GM11168 (cell line): ENCODE results near the gene ATF4.
"Not testable (repeated sequence)": the region's sequence is repeated elsewhere in the genome, so short reads cannot be mapped to it uniquely, and the experiment has no call there.

ENCODE experiments used
- in situ Hi-C: fragments of 300-500 bp; cut with MboI; formaldehyde crosslinking; loops from one replicate; pipeline ENCODE4 v1.12.0; 2022; ENCODE audit warnings: low sequenced_read_pairs; ENCODE audit not compliant: unreplicated experiment

ATF4 gene

DNA sequence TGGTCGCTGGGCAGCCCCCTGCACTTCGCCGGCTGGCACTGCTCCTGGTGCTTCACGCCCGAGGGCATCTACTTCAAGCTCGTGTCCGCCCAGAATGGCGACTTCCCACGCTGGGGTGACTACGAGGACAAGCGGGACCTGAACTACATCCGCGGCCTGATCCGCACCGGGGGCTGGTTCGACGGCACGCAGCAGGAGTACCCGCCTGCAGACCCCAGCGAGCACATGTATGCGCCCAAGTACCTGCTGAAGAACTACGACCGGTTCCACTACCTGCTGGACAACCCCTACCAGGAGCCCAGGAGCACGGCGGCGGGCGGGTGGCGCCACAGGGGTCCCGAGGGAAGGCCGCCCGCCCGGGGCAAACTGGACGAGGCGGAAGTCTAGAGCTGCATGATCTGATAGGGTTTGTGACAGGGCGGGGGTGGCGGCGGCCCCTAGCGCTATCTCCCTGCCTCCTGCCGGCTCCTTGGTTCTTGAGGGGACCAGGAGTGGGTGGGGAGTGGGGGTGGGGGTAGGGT, 31.7 kb upstream of the ATF4 start:
- in situ Hi-C loops = no loop called here

DNA sequence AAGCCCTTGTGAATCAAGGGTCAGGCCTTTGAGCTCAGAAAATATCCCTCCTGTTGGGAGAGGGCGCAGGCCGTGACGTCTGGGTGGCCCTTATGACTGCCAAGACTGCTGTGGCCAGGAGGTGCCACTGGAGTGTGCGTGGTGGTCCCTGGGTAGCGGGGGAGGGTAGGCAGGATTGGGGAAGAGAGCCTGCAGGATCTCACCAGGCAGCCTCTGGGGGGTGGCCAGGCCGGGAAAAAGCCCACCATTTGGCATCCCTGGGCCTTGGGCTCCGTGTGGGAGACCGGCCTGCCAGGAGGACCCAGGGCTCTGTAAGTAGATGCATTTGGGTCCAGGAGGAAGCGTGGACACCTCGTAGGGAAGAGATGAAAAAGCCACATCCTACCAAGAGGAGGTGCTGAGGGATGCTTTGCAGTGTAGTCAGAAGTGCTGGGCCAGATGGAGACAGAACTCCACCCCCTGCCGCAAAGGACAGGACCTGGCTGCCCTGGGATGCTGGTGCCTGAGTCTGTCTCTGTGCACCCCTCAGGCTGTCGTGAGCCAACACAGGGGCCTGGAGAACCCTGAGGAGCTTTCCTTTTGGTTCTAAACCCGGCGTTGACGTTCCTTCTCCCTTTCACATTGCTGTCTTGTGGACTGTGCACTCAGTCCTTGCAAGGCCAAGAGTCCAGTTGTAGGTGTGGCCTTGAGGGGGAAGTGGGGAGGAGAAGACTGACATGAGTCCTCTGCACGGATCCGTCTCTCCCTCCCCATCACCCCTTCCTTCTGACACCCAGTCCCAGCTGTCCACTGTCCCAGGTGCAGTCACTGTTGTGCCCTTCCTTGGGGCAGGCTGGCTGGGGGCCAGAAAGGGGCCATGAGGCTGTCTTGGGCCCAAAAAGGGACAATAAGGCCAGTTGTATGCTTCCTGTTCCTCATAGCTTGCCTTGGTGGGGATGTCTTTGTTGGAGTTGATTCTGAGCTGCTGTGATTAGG, 31.0 kb upstream of the ATF4 start:
- in situ Hi-C loops = no loop called here

DNA sequence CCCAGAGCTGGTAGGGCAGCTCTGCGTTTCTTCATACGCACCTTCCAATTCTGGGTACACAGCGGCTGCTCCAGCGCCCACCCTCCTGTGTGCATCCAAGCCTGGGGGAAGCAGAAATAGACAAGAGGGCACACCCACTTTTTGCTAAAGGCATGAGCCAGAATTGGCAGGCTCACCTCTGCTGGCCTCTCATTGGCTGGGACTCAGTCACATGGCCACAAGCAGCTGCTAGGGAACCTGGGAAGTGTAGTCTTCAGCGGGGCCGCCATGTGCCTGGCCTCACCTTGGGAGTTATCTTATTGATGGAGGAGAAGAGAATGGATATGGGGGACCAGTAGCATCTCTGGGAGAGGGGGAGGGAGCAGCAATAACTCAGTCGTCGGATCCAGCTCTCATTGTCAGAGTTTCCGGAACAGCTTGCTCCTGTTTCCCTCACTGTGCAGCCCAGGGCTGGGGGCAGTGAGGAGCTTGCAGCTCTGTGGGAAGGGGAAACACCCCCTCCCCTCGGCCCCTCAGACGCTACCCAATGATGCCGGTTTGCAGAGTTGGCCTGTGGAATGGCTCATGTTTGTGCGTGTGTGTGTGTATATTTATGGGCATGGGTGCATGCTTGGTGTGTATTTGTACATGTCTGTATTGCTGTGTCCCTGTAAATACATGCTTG, 30.1 kb upstream of the ATF4 start:
- in situ Hi-C loops = no loop called here

DNA sequence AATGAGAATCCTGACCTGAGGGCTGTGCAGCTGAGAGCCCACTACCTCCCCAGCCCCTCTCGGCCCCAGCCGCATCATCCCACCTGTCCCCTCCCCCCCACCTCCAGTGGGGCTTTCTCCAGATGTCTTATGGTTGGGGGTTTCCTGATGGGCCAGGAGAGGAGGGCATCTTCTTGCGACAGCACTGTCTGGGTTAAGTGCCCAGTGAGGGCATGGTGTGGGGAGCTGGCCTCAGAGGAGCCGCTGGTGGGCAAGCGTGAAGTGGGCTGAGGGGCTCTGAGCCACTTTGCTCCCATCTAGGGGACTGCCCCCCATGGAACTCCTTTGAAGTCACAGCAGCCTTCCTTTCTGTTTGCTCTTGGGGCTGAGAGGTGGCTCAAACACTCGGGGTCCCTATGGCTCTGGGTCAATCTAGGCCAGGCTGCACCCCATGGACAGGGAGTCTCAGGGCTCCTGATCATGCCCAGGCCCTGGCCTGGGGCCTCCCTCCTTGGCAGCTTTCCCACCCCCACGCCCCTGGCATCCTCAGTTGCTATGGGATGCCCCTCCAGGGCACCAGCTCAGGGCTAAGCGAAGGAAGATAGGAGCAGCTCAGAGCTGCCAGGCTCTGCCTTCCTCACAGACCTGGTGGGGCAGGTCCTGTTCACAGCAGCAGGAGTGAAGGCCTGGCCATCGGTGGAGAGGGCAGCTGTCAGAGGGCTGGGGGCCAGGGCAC, 29.2 kb upstream of the ATF4 start:
- in situ Hi-C loops = no loop called here

DNA sequence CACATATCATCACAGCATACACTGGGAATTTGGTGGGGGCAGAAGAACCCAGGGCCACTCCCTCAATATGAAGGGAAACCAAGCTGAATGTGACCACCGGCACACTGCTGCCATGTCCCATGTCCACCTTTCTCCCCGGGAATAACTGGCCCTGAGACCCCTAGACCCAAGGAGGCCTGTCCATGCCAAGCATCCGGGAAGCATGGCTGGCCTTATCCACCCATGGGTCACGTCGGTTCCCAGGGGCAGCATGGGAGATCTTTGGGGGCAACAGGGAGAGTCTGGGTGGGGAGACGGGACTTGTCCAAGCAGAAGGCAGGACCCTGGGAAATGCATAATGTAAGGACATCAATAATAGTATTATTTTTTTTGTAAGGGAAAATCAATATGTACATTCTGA, 28.7 kb upstream of the ATF4 start:
- in situ Hi-C loops = no loop called here

DNA sequence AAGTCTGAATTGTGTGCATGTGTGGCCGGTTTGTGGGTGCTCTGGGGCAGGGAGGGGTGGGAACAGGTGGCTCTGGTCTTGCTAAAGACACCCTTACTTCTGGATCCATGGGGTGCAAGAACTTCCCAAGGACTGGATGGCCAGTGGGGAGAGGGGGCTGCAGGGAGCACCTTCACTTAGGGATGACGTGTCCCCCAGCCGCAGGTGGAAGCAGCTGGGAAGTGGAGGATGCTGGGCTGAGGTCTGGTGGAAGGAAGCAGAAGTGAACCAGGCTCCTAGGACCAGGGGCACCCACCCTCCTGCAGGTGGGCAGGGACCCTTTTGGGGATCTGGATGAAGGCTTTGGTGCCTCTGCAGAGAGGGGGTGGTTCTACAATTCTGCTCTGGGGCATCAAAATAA, 28.2 kb upstream of the ATF4 start:
- in situ Hi-C loops = no loop called here

DNA sequence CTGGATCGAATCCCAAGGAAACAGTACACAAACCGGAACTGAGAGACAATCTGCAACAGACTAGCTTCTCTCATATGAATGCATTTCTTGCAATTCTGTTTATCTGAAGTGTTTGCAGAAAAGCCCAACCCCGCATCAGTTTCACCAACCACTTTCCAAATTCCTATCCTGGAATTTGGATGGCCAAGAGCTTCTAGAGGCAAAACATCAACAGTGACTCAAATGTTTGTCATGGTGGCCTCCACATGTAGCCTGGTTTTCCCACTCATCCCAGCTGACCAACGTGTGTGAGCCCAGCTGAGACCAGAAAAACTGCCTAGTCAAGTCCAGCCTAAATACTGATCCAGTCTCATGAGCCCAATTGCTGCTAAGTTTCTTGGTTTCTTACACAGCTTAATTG, 26.6 kb upstream of the ATF4 start:
- in situ Hi-C loops = no loop called here

DNA sequence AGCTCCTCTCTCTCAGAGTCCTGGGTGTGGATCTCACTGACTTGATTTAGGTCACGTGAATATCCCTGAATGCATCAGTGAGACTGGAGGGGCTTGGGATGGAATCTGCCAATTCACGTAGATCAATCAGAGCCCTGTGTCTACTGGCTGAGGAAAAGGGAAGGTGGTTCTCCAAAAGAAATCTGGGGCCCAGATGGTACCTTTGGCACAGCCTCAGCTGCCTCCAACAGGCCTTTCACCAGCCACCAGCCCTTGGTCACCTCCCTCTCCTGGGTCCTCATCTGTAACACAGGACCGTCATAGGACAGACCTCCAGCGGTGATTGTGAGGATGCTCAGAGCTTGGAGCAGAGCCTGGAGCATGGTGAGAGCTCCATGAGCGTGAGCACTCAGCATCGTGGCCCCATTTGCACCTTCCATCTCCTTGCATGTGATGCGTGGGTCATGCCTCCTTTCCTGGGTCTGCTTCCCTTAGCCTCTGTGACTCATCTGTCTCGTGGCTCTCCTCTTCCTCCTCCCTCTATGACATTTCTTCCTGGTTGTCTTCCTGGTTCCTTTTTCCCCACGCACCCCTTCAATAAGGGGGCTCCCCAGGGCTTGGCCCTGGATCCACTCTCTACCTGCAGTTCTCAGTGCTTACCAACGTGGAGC, 25.8 kb upstream of the ATF4 start:
- in situ Hi-C loops = no loop called here

DNA sequence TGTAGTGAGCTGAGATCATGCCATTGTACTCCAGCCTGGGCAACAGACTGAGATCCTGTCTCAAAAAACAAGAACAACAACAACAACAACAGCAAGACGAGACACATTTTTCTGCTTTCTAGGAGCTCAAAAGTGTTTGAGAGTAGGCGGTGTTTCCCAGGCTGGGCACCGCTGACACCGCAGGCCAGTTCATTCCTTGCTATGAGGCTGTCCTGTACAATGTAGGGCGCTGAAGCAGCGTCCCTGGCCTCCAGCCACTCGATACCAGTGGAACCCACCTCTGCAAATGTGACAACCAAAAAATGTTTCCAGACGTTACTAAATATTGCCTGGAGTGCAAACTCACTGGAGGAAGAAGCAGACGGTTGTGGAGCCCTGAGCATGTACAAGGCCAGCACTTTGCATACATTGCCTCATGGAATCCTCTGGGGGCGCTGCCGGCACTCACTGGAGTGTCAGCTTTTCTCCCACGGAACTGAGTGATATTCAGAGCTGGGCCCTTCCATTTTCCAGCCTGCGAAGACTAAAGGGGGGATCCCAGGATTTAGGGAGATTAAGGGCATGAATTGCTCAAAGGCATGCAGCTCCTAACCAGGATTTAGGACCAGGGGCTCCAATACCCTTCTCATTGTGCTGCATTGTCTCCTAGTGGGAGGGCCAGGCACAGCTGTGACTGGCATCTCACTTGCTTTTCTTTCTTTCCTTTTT, 24.1 kb upstream of the ATF4 start:
- in situ Hi-C loops = no loop called here

DNA sequence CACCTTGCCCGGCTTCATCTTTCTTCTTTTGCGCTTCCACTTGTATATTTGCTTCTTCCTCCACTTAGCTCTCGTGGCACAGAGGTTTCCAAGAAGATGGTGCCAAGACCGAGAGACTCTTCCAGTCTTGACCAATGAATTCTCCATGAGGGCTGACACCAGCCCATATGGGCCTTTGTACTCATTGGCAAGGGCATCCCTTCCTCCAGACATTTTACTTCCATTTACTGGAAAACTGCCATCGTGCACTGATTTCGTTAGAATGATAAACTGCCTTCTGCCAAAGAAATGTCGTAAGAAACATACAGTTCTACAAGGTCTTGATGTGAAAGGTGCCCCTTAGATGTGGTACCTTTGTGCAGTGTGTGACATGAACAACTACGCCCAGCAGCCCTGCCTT, 22.9 kb upstream of the ATF4 start:
- in situ Hi-C loops = no loop called here

DNA sequence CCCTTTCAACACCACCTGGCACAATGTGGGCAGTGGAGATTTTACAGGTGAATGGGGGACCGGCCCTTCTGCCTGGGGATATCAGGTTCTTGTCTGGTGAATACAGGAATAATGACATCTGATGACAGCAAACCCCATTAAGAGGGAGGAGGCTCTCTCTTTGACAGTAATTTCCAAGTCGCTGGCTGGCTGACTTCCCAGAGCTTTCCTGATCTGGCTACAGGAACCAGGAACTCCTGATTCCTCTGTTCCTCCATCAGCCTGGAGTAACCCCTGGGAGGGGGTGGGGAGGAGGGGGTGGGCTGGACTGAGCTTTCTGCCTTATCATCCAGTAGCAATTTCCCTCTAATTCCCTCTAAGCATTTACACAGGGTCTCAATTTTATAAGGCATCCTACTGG, 22.0 kb upstream of the ATF4 start:
- in situ Hi-C loops = no loop called here

DNA sequence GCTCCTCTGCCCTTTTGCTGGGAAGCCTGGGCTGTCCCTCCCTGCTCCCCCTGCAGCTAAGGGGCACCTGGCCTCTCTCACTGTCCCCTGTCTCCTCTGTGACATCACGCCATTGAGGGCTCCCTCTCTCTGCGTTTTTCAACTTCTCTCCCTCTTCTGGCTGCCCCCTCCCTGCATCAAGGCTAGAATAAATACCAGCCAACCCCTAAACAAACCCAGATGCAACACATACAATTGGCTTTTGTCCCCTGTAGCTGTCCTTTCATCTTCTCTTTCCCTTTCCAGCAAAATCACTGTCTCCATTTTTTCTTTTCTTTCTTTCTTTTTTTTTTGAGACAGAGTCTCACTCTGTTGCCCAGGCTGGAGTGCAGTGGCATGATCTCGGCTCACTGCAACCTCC, 21.6 kb upstream of the ATF4 start:
- in situ Hi-C loops = no loop called here

DNA sequence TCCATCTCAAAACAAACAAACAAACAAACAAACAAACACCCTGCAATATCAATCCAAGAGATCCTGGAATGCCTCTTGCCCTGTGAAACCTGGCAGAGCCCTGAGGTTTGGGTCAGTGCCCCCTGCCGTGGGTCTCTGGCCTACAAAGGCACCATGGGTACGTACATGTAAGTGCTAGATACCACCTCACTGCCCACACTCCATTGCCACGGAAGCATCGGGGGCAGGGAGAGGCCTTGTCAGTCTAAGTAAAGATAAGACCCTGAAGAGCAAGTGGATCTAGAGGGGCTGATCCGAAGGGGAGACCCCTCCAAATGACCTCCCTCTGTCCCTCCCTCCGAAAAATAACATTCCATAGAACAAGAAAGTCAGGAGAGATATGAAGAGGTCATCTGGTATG, 20.3 kb upstream of the ATF4 start:
- in situ Hi-C loops = no loop called here

DNA sequence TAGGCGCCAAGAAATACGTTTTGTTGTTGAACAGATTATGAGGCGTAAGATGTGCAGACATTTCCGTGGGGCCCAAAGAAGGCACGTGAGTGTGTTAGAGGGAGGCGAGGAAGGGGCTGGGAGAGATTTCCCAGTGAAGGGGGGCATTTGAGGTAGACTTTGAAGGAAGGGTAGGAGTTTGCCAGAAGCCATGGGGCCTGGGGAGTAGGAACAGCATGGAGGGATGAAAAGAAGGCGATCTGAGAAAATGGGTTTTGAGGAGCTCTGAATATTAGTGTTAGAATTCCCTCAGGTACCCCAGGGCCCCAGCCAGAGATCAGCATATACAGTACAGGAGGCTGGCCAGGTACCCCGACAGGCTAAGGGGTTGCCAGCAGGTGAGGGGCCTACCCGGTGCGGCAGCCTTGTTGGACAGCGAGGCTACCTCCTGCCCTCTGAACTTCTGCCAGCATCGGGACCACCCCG, 18.7 kb upstream of the ATF4 start:
- in situ Hi-C loops = no loop called here

DNA sequence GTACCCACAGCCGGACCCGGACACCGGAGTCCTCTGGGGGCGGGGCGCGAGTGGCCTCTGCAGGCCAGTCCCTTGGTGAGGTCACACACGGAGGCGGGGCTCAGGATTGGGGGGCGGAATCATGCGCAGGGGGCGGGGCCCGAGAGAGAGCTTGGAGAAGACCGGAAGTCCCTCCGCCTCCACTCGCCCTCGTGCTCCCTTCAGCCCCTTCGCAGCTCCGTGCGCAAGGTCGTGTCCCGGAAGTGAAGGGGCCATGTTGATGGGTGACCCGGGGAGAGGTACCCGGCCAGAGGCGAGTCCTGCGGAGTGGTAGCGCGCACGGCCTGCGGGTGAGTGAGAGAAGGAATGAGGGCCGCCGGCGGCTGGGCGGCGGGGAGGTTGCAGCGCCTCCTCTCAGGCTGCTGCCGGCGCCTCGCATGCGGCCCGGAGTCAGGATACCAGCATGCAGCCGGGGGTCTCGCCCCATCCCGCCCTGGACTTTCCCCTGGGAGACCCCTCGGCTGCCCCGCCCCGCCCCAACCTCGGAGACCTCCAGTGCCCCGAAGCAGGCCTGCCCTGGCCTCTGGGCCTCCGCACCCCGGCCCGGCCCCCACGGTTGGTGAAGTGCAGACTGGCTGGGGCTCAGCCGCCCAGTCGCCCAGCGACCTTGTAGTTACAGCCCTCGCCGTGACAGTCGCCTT, 18.1 kb upstream of the ATF4 start, which contains the start of gene MIEF1:
TSS of gene MIEF1 (plus strand) at position 182 of the 680 bp plus-strand sequence. CDS start 9,005 bp downstream, outside the sequence.
- in situ Hi-C loops = no loop called here

DNA sequence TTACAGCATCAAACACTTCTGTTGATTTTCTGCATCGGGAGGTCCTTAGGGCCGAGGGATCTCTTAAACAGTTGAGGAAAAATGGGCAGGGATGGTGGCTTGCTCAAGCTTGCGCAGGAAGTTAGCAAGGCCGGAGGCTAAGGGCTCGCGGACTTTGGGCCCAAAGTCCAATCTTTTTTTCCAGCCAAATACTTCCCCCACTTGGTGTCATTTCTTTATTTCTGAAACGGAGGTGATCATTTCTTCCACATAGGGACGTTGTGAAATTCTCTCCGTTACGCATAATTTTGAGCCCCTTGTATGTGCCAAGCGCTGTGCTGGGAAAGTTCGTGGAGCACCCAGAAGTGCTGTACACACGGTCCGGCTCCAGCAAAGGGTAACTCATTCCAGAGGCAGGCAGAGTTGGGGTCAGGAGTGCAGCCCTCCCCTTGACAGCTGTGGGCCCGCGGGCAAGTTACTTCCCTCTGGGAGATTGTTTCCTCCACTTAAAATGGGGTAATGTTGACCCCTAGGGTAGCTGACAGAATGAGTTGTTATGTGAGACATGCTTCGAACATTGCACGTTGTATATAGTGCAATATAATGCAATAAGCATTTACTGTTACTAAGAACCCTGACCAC, 17.5 kb upstream of the ATF4 start:
- in situ Hi-C loops = no loop called here

DNA sequence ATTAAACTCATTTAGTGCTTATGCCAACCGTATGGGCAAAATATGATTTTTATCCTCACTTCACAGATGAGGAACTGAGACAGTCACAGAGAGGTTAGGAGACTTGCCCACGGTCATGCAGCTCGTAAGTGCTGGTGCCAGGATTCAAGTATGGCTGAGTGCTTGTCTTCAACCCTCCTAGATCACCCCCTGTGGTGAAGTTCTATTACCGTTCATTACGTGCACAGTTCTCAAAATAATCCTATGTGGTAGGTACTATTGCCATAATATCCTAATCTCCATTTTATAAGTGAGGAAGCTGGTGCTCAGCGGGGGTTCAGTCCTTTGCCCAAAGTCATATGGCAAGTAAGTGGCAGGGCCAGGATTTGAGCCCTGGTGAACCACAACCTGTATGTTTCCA, 16.7 kb upstream of the ATF4 start:
- in situ Hi-C loops = no loop called here

DNA sequence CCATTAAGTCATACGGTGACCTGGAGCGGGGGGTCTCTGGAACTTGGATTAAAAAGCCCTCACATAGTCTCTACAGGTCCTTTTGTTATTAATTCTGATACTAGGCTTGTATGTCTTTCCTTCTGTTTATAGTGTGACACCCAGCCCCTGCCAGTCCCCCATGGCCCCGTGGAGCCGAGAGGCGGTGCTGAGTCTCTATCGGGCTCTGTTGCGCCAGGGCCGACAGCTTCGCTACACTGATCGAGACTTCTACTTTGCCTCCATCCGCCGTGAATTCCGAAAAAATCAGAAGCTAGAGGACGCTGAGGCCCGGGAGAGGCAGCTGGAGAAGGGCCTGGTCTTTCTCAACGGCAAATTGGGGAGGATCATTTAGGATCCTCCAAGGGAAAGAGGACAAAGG, 16.3 kb upstream of the ATF4 start:
- in situ Hi-C loops = no loop called here

DNA sequence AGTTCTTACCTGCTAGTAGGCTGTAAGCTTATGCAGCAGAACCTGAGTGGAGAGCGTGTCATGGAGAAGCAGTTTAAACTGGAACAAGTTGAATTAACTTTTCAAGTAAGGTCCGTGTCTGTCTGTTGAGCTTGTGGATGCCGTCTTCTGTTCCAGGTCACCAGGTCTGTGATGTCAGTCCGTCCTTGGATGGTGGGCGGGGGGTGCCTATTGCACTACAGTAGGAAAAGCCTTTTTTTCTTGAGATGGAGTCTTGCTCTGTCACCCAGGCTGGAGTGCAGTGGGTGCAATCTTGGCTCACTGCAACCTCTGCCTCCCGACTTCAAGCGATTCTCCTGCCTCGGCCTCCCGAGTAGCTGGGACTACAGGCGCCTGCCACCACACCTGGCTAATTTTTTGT, 13.3 kb upstream of the ATF4 start:
- in situ Hi-C loops = not testable (repeated sequence)
